Right lobe of liver (tissue), 6 donors: ENCODE data around the gene LMTK2. TPM values are rescaled to one million over a fixed set of nuclear protein-coding genes. Genes with fewer than 3 reads are reported as not detected.

Experiments used
- ATAC-seq, 4 donors: fragments of 200-7000 bp; cut with Tn5 transposase; one replicate each; pipeline ENCODE4 v1.9.1; 2020; ENCODE audit warnings: mild to moderate bottlenecking in 4 of 4, moderate library complexity in 4 of 4
- DNase-seq, 3 donors: peaks; one replicate each; pipeline ENCODE4 v3.0.0-alpha.2; 2020
- H3K27ac ChIP-seq, 3 donors: fragments of 200-600 bp; one replicate each; pipeline ENCODE4 v1.8.0; 2022
- H3K27me3 ChIP-seq, 2 donors: fragments of 200-600 bp; one replicate each; pipeline ENCODE4 v1.8.0; 2022
- H3K36me3 ChIP-seq, 4 donors: fragments of 200-600 bp; sonication (generic) in 1 of 4; one replicate each; pipeline versions ENCODE4 v1.5.1 to v1.8.0; 2017 to 2022; ENCODE audit warnings: control low read depth in 1 of 4
- H3K4me1 ChIP-seq, 4 donors: fragments of 200-600 bp; sonication (generic) in 1 of 4; one replicate each; pipeline versions ENCODE4 v1.5.1 to v1.8.0; 2017 to 2022; ENCODE audit warnings: control low read depth in 1 of 4
- H3K4me3 ChIP-seq, 3 donors: fragments of 200-600 bp; one replicate each; pipeline ENCODE4 v1.8.0; 2022
- H3K9me3 ChIP-seq, 4 donors: fragments of 200-600 bp; sonication (generic) in 1 of 4; one replicate each; pipeline versions ENCODE4 v1.5.1 to v1.8.0; 2017 to 2022; ENCODE audit warnings: control low read depth in 1 of 4
- POLR2A ChIP-seq: fragments of 450-650 bp; IDR thresholded peaks from one replicate; pipeline ENCODE4 v1.6.1; 2017; ENCODE audit warnings: antibody characterized with exemption, mild to moderate bottlenecking
- WGBS: methylation state at CpG from one replicate; pipeline ENCODE4 v1.1.6; 2018; ENCODE audit warnings: low coverage, low lambda C conversion rate; ENCODE audit not compliant: insufficient coverage; ENCODE audit errors: missing lambda C conversion rate; 5-methylcytosine and 5-hydroxymethylcytosine counted together
- intact Hi-C, 2 donors: fragments of 100-400 bp; cut with DNase I; formaldehyde crosslinking; loops; one replicate each; pipeline versions ENCODE4 v1.11.2 to v1.14.1; 2022
- total RNA-seq, 6 experiments: library from RNA; depleted of rRNA in 2 of 6; stranded (reverse); fragments of >200 nt in 2 of 6; fragmentation: NEBNext Ultra II Directional in 3 of 6; extraction: Animal tissue kit (Norgen Biotek cat#: 25700) in 3 of 6; gene quantifications; one replicate each; pipeline versions ENCODE4 v1.1.0 to v1.2.4, GENCODE V29; 2016 to 2023
- TF ChIP-seq, protein P1 (sequence below), 4 donors: fragments of 200-600 bp in 3 of 4; fragments of 450-650 bp in 1 of 4; IDR thresholded peaks; one replicate each; pipeline versions ENCODE4 v1.5.1 to v1.8.0; 2016 to 2022; ENCODE audit warnings: antibody characterized with exemption in 4 of 4, mild to moderate bottlenecking in 2 of 4
- donor health status: DM: no; HTN: yes; CAD: no.
- donor health status: DM: no; HTN: no; CAD: no.
- donor health status: DM: no; HTN: no; CAD: no.
- donor health status: DM: no; HTN: yes; CAD: no.
- donor health status: DM: no; HTN: yes; CAD: no.

The LMTK2 gene
- total RNA-seq, 6 experiments from 2014 or later: 9.4 to 16.7 (median 13.9) TPM

DNA sequence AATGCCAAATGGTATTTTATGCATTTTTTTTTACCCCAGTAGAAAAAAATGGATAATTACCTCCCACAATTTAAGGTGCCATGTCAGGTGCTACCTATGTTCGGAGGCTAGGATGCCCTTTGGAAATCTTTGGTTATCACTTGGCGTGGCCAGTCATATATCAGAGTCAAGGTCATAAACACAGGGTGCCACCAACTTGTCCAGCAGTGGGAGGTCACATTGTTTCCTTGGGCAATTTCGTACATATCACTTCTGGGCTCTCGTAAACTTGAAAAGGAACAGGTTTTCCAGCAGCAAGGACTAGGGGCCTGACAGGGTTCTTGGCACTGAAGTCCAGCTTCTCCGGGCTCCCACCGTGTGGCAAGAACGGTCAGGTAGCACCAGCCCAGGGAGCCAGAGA is 56.6 kb downstream of the LMTK2 start:
- no peak for TF ChIP-seq POLR2A
- TF ChIP-seq, protein P1, sequence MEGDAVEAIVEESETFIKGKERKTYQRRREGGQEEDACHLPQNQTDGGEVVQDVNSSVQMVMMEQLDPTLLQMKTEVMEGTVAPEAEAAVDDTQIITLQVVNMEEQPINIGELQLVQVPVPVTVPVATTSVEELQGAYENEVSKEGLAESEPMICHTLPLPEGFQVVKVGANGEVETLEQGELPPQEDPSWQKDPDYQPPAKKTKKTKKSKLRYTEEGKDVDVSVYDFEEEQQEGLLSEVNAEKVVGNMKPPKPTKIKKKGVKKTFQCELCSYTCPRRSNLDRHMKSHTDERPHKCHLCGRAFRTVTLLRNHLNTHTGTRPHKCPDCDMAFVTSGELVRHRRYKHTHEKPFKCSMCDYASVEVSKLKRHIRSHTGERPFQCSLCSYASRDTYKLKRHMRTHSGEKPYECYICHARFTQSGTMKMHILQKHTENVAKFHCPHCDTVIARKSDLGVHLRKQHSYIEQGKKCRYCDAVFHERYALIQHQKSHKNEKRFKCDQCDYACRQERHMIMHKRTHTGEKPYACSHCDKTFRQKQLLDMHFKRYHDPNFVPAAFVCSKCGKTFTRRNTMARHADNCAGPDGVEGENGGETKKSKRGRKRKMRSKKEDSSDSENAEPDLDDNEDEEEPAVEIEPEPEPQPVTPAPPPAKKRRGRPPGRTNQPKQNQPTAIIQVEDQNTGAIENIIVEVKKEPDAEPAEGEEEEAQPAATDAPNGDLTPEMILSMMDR (IDR thresholded peaks at IDR 0.05): no peak
- no peak overlapping the region for H3K4me3 ChIP-seq
- 50% methylated on average over 2 of the region's 7 CpGs for WGBS
- H3K9me3 ChIP-seq: no peaks in the 10 kb centered on the region
- ATAC-seq (no peak), DNase-seq (no peak)
- H3K27me3 ChIP-seq: no peaks in the 10 kb centered on the region
- H3K4me1 ChIP-seq: peaks cover 0 to 29% (median 10%) of the 10 kb centered on the region in 4 donors
- peaks cover 0 to 18% (median 0%) of the 10 kb centered on the region in 4 donors for H3K36me3 ChIP-seq
- H3K27ac ChIP-seq: peak overlapping the region in 1 of 3 donors; percentile 20
- intact Hi-C loops: no loop called here

DNA sequence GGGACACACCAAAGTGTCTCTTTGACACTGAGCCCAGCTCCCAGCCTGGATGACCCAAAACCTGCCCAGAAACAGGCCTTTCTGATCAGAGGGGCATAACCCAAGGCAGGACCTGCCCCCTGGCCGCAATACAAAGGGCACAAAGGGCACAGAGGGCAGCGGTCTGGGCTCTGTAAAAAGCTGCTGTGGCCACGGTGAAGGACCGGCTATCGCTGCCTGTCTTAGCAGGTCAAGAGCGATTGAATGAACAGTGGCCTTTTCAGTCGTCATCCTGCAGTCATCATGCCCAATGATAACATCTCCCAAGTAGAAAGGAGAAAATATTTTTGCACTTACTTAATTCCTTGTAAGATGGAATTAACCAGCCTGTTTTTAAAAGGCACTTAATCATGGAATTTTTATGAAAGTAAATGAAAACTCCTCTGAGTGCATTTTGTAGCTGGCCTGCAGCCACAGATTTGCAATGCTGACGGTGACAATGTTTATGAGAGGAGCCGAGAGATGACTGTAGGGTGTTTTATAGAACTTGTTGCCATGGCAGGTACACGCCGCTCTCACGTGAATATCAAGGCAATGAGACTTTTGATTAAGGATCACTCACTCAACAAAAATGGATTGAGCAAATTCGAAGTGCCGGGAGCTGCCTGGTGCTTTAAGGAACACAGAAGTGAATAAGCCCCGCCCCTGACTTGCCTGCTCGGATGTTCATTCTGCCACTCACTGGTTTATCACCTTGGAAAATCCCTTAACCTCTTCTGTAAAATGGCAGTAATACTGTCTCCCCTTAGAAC is 57.2 kb downstream of the LMTK2 start:
- ATAC-seq: peak; percentile 57 to 81 (median 75)
- Histone ChIP-seq H3K27ac (peak overlapping the region in 1 of 3 donors; percentile 53), H3K27me3 (no peaks in the 10 kb centered on the region), H3K9me3 (no peaks in the 10 kb centered on the region), H3K4me1 (peaks cover 0 to 29% (median 10%) of the 10 kb centered on the region in 4 donors), H3K4me3 (no peak overlapping the region), H3K36me3 (peaks cover 0 to 18% (median 0%) of the 10 kb centered on the region in 4 donors)
- WGBS: 51% methylated on average over 12 of the region's 16 CpGs
- TF ChIP-seq, protein P1 (IDR thresholded peaks at IDR 0.05): no peak
- no peak for TF ChIP-seq POLR2A
- DNase-seq: peak; percentile 44 to 84 (median 83)
- intact Hi-C loops: no loop called here

DNA sequence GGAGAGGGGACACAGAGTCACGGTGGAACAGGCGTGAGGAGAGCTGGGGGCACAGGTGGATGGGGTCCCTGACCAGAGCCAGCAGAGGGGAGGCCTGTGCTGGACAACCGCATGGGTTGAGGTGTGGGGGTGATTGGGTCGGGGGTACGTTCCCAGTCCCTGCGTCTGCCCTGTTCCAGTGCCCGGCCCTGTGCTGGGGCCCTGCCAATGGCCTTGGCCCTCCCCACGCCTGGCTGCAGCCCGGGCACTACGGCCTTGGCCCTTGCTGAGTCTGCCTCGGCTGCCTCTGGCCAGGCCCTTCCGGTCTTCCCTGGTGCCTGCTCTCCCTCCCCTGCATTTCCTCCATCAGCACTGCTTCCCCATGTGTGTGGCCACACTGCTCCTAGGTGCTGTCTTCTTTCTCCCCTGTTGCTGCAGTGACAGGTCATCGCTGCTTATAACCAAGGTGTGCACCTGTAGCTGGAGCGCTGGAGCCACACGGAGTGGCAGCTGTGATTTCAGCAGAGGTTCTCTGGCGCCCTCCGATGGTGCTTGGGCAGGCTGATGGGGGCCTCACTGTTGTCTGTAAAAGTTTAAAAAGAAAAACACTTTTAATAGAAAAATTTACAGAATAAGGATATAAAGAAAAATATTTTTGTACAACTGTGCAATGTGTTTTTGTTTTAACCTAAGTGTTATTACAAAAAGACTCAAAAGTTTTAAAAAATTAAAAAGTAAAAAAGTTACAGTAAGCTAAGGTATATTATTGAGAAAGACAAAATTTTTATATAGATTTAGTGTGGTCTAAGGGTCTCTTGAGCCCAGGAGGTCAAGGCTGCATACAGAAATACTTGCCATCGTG is 59.4 kb downstream of the LMTK2 start:
- peaks cover 0 to 29% (median 10%) of the 10 kb centered on the region in 4 donors for H3K4me1 ChIP-seq
- H3K36me3 ChIP-seq: peaks cover 0 to 2% (median 0%) of the 10 kb centered on the region in 4 donors
- intact Hi-C loops: loop anchor here in 1 of 2 donors (5.0 kb wide), 2 partner anchors 64 to 144 kb away; no protein-coding TSS in a partner anchor
- 25% methylated on average over 6 of the region's 18 CpGs for WGBS
- H3K9me3 ChIP-seq: no peaks in the 10 kb centered on the region
- peak overlapping the region in 1 of 3 donors; percentile 19 for H3K4me3 ChIP-seq
- H3K27me3 ChIP-seq: no peaks in the 10 kb centered on the region
- peak; percentile 77 to 80 (median 78) for DNase-seq
- TF ChIP-seq, protein P1 (IDR thresholded peaks at IDR 0.05): peak; percentile 74 to 90 (median 80)
- no peak for TF ChIP-seq POLR2A
- peak; percentile 82 to 88 (median 84) for ATAC-seq
- peak overlapping the region in 1 of 3 donors; percentile 25 for H3K27ac ChIP-seq

DNA sequence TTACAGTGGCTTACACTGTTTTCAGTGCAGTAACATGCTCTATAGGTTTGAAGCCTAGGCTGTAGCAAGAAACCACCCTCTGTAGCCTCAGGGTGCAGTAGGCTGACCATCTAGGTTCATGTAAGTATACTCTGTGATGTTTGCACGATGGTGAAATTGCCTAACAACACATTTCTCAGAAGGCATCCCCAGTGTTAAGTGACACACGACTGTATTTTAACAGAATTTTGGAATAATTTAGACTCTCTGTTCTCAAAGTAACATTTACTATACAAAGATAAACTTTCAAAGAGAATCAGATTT is 60.0 kb downstream of the LMTK2 start:
- no peak for TF ChIP-seq POLR2A
- TF ChIP-seq, protein P1 (IDR thresholded peaks at IDR 0.05): no peak
- DNase-seq (no peak), ATAC-seq (no peak)
- no peaks in the 10 kb centered on the region for H3K27me3 ChIP-seq
- no peak overlapping the region for H3K4me3 ChIP-seq
- no peaks in the 10 kb centered on the region for H3K9me3 ChIP-seq
- H3K36me3 ChIP-seq: no peaks in the 10 kb centered on the region
- no peak overlapping the region for H3K27ac ChIP-seq
- peaks cover 0 to 29% (median 10%) of the 10 kb centered on the region in 4 donors for H3K4me1 ChIP-seq
- intact Hi-C loops: loop anchor here in 1 of 2 donors (5.0 kb wide), 2 partner anchors 64 to 144 kb away; no protein-coding TSS in a partner anchor
- 20% methylated on average over 2 of the region's 2 CpGs for WGBS
